ENCODE measurements around the gene BFSP2.
"Not testable (repeated sequence)": the region's sequence is repeated elsewhere in the genome, so short reads cannot be mapped to it uniquely, and the experiment has no call there.

BFSP2 gene

GRCh38 chr3:133520286-133520685 lies 120.4 kb downstream of the BFSP2 start:
- Histone ChIP-seq H3K36me3 (ENCODE audit: control insufficient read depth, low read length) (no peaks in the 10 kb centered on the region), H3K4me2 (ENCODE audit: low read length) (no peak overlapping the region), H3K79me2 (ENCODE audit: control insufficient read depth, low read length) (no peaks in the 10 kb centered on the region), H4K20me1 (ENCODE audit: control insufficient read depth, insufficient read depth, low read depth, low read length) (no peaks in the 10 kb centered on the region), H3K4me3 (ENCODE audit: low read length) (no peak overlapping the region), H3K9me3 (ENCODE audit: control insufficient read depth, insufficient read depth, low read length) (no peaks in the 10 kb centered on the region), H3K27ac (ENCODE audit: low read depth, low read length) (no peak overlapping the region), H3K9me2 (replicated peaks; ENCODE audit: control insufficient read depth, low read length) (no peaks in the 10 kb centered on the region), H3F3A (ENCODE audit: control insufficient read depth, insufficient read depth) (no peaks in the 10 kb centered on the region), H3K4me1 (ENCODE audit: control insufficient read depth, low read length) (peaks cover 14% of the 10 kb centered on the region), H3K27me3 (ENCODE audit: control insufficient read depth, low read length) (no peaks in the 10 kb centered on the region)
- TF ChIP-seq, protein P1, sequence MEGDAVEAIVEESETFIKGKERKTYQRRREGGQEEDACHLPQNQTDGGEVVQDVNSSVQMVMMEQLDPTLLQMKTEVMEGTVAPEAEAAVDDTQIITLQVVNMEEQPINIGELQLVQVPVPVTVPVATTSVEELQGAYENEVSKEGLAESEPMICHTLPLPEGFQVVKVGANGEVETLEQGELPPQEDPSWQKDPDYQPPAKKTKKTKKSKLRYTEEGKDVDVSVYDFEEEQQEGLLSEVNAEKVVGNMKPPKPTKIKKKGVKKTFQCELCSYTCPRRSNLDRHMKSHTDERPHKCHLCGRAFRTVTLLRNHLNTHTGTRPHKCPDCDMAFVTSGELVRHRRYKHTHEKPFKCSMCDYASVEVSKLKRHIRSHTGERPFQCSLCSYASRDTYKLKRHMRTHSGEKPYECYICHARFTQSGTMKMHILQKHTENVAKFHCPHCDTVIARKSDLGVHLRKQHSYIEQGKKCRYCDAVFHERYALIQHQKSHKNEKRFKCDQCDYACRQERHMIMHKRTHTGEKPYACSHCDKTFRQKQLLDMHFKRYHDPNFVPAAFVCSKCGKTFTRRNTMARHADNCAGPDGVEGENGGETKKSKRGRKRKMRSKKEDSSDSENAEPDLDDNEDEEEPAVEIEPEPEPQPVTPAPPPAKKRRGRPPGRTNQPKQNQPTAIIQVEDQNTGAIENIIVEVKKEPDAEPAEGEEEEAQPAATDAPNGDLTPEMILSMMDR (IDR thresholded peaks at IDR 0.05; ENCODE audit: low read depth, low read length, poor library complexity, severe bottlenecking): no peak
- no peak for TF ChIP-seq EZH2phosphoT487 (IDR thresholded peaks at IDR 0.05; ENCODE audit: borderline replicate concordance, low read length)

DNA sequence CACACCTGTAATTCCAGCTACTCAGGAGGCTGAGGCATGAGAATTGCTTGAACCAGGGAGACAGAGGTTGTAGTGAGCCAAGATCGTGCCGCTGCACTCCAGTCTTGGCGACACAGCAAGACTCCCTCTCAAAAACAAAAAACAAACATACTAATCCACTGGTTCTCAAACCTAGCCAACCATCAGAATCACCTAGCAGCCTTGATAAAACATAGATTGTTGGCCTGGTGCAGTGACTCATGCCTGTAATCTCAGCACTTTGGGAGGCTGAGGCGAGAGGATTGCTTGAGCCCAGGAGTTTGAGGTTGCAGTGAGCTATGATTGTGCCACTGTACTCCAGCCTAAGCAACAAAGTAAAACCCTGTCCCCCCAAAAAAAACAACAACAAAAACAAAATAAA lies 121.1 kb downstream of the BFSP2 start:
- not testable (repeated sequence) for H3K9me3 ChIP-seq (ENCODE audit: control insufficient read depth, insufficient read depth, low read length); H3K4me3 ChIP-seq (ENCODE audit: low read length); H3F3A ChIP-seq (ENCODE audit: control insufficient read depth, insufficient read depth); H3K79me2 ChIP-seq (ENCODE audit: control insufficient read depth, low read length); H3K27me3 ChIP-seq (ENCODE audit: control insufficient read depth, low read length); H3K9me2 ChIP-seq (replicated peaks; ENCODE audit: control insufficient read depth, low read length); H3K27ac ChIP-seq (ENCODE audit: low read depth, low read length); H3K4me2 ChIP-seq (ENCODE audit: low read length); H3K36me3 ChIP-seq (ENCODE audit: control insufficient read depth, low read length); H4K20me1 ChIP-seq (ENCODE audit: control insufficient read depth, insufficient read depth, low read depth, low read length)
- peaks cover 18% of the 10 kb centered on the region for H3K4me1 ChIP-seq (ENCODE audit: control insufficient read depth, low read length)

DNA sequence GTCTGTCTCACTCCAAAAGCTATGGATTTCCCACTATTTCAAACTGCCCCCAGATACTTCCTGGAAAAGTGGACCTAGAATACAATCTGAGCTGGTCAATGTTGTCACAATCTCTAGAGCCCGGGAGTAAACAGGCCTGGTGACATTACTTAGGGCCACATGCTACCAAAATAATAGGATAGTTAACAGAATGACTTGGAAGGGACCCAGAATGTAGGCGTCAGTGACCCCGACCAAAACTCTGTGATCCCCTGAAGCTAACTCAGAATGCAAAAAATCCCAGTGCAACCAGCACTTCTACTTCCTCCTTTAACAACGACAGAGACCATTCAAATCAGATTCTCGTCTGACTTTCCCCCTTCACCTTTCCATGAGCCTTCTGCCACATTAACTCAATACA lies 122.1 kb downstream of the BFSP2 start:
- Histone ChIP-seq H3K4me1 (ENCODE audit: control insufficient read depth, low read length) (peaks cover 18% of the 10 kb centered on the region), H3K27ac (ENCODE audit: low read depth, low read length) (no peak overlapping the region), H3K4me3 (ENCODE audit: low read length) (no peak overlapping the region), H3K4me2 (ENCODE audit: low read length) (peak overlapping the region; percentile 9; the same call in 1 of the 2 replicates), H4K20me1 (ENCODE audit: control insufficient read depth, insufficient read depth, low read depth, low read length) (no peaks in the 10 kb centered on the region), H3K27me3 (ENCODE audit: control insufficient read depth, low read length) (no peaks in the 10 kb centered on the region), H3K9me3 (ENCODE audit: control insufficient read depth, insufficient read depth, low read length) (no peaks in the 10 kb centered on the region), H3K79me2 (ENCODE audit: control insufficient read depth, low read length) (no peaks in the 10 kb centered on the region), H3F3A (ENCODE audit: control insufficient read depth, insufficient read depth) (no peaks in the 10 kb centered on the region), H3K9me2 (replicated peaks; ENCODE audit: control insufficient read depth, low read length) (no peaks in the 10 kb centered on the region), H3K36me3 (ENCODE audit: control insufficient read depth, low read length) (no peaks in the 10 kb centered on the region)
- TF ChIP-seq EZH2phosphoT487 (IDR thresholded peaks at IDR 0.05; ENCODE audit: borderline replicate concordance, low read length): no peak
- TF ChIP-seq, protein P1 (IDR thresholded peaks at IDR 0.05; ENCODE audit: low read depth, low read length, poor library complexity, severe bottlenecking): no peak

DNA sequence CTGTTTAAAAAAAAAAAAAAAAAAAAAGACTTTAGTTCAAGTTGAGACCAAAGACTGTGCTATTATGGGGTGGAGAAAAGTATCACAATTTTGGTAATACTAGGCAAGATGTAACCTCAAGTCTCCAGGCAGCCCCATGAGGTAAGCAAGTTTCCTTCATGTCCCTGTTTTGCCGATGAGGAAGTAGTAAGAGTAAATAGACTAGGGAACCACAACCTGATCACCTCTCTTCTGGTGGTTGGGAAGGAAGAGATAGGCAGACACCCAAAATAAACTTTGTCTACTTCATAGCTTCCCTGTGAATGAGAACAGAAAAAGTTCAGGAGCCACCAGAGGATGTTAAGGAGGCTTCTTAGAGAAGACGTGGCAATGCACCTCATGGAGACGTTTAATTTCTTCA lies 123.9 kb downstream of the BFSP2 start:
- H3K4me1 ChIP-seq (ENCODE audit: control insufficient read depth, low read length): peaks cover 18% of the 10 kb centered on the region
- H3K27me3 ChIP-seq (ENCODE audit: control insufficient read depth, low read length); H4K20me1 ChIP-seq (ENCODE audit: control insufficient read depth, insufficient read depth, low read depth, low read length); H3K9me2 ChIP-seq (replicated peaks; ENCODE audit: control insufficient read depth, low read length); H3K36me3 ChIP-seq (ENCODE audit: control insufficient read depth, low read length); H3K27ac ChIP-seq (ENCODE audit: low read depth, low read length); H3K79me2 ChIP-seq (ENCODE audit: control insufficient read depth, low read length); H3K9me3 ChIP-seq (ENCODE audit: control insufficient read depth, insufficient read depth, low read length); H3F3A ChIP-seq (ENCODE audit: control insufficient read depth, insufficient read depth); H3K4me3 ChIP-seq (ENCODE audit: low read length); H3K4me2 ChIP-seq (ENCODE audit: low read length): not testable (repeated sequence)
